HG02610 (cell line): ENCODE measurements around the gene DNAJC8.

Experiments used
- ATAC-seq: cut with Tn5 transposase; IDR thresholded peaks from one replicate; pipeline ENCODE4 v1.9.1; 2021; ENCODE audit warnings: mild to moderate bottlenecking, moderate library complexity; ENCODE audit not compliant: unreplicated experiment

Gene DNAJC8

GRCh38 chr1:28232558-28233263 is at the start of gene DNAJC8:
DNAJC8 (minus strand) TSS chr1:28233029; CDS start chr1:28232998, 31 bp downstream.
- ATAC-seq: peak; percentile 55

- ATAC-seq: no peak
Observed at GRCh38 chr1:28281608-28282425, 49.0 kb upstream of the DNAJC8 start.

- no peak for ATAC-seq
Observed at GRCh38 chr1:28280977-28281381, 48.1 kb upstream of the DNAJC8 start.

- ATAC-seq: no peak
Observed at GRCh38 chr1:28280501-28280900, 47.7 kb upstream of the DNAJC8 start.

GRCh38 chr1:28279721-28280120 is 46.9 kb upstream of the DNAJC8 start:
- ATAC-seq: no peak

- no peak for ATAC-seq
Observed at GRCh38 chr1:28278763-28279162, 45.9 kb upstream of the DNAJC8 start.

GRCh38 chr1:28273216-28273860 is 40.5 kb upstream of the DNAJC8 start:
- ATAC-seq: no peak

- no peak for ATAC-seq
Observed at GRCh38 chr1:28272215-28272852, 39.5 kb upstream of the DNAJC8 start.

- ATAC-seq: no peak
Observed at GRCh38 chr1:28269529-28269928, 36.7 kb upstream of the DNAJC8 start.

- no peak for ATAC-seq
Observed at GRCh38 chr1:28267633-28268032, 34.8 kb upstream of the DNAJC8 start.

GRCh38 chr1:28266920-28267322 is 34.1 kb upstream of the DNAJC8 start:
- no peak for ATAC-seq

GRCh38 chr1:28265577-28265976 is 32.7 kb upstream of the DNAJC8 start:
- ATAC-seq: no peak

- no peak for ATAC-seq
Observed at GRCh38 chr1:28264897-28265296, 32.1 kb upstream of the DNAJC8 start.

- ATAC-seq: no peak
Observed at GRCh38 chr1:28260803-28261174, 28.0 kb upstream of the DNAJC8 start.

- ATAC-seq: no peak
Observed at GRCh38 chr1:28259934-28260802, 27.3 kb upstream of the DNAJC8 start.

GRCh38 chr1:28259252-28259933 is 26.6 kb upstream of the DNAJC8 start, which contains the start of gene SESN2:
SESN2 (plus strand) TSS chr1:28259518; CDS start chr1:28259848, 330 bp downstream.
- peak; percentile 93 for ATAC-seq

GRCh38 chr1:28258628-28259251 is 25.9 kb upstream of the DNAJC8 start:
- ATAC-seq: no peak

- ATAC-seq: no peak
Observed at GRCh38 chr1:28257736-28258135, 24.9 kb upstream of the DNAJC8 start.

- no peak for ATAC-seq
Observed at GRCh38 chr1:28256197-28256827, 23.5 kb upstream of the DNAJC8 start.
